Stimulated activated naive CD4-positive, alpha-beta T cell (primary cell): Measurements from ENCODE around the gene CA7.
"Not testable (repeated sequence)": the region's sequence is repeated elsewhere in the genome, so short reads cannot be mapped to it uniquely, and the experiment has no call there.

Experiments used
- DNase-seq, 6 experiments: peaks; one replicate each; lab custom pipeline; 2025; lab: John Stamatoyannopoulos, UW

CA7 gene

DNA sequence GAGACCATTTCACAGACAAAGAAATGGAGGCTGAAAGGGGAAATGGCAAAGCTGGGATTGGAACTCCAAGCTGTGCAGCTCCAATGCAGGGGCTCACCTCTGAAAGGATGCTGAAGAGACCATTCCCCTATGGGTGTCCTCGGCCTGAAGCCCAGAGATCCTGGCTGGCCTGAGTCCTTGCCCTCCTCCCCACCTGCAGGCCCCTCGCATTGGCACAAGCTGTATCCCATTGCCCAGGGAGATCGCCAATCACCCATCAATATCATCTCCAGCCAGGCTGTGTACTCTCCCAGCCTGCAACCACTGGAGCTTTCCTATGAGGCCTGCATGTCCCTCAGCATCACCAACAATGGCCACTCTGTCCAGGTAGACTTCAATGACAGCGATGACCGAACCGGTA is 2.6 kb downstream of the CA7 start:
- DNase-seq, result no peak

- DNase-seq, result no peak
Measured at GRCh38 chr16:66847533-66848067, 3.4 kb downstream of the CA7 start.

GRCh38 chr16:66848172-66848571 is 4.0 kb downstream of the CA7 start:
- DNase-seq, result no peak

- no peak for DNase-seq
Measured at GRCh38 chr16:66849021-66849420, 4.8 kb downstream of the CA7 start.

DNA sequence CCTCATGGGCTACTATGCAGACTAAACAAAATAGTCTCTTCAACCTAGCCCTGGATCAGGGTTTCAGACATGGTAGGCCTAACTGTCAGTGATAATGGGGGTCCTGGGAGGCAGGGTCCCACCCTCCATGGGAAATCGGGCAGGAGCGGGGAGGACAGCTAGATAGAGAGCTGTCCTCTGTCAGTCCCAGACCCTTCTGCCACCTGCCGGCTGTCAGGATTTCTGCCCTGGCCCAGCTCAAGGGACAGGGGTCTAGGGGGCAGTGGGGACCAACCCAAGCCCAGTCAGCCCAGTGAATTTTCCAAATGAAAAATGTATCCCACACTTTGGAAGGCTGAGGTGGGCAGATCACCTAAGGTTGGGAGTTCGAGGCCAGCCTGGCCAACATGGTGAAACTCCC is 5.3 kb downstream of the CA7 start:
- DNase-seq, result no peak

GRCh38 chr16:66850115-66850815 is 6.1 kb downstream of the CA7 start:
- no peak for DNase-seq

- DNase-seq, result no peak
Measured at GRCh38 chr16:66851166-66851964, 7.2 kb downstream of the CA7 start.

GRCh38 chr16:66853261-66854139 is 9.3 kb downstream of the CA7 start:
- no peak for DNase-seq

- DNase-seq, result no peak
Measured at GRCh38 chr16:66856184-66856730, 12.0 kb downstream of the CA7 start.

- no peak for DNase-seq
Measured at GRCh38 chr16:66856801-66857200, 12.6 kb downstream of the CA7 start.

- DNase-seq, result no peak
Measured at GRCh38 chr16:66857437-66857836, 13.2 kb downstream of the CA7 start.

- DNase-seq, result no peak
Measured at GRCh38 chr16:66858740-66859396, 14.7 kb downstream of the CA7 start.

- no peak for DNase-seq
Measured at GRCh38 chr16:66859397-66860068, 15.3 kb downstream of the CA7 start.

GRCh38 chr16:66862023-66862520 is 17.9 kb downstream of the CA7 start:
- no peak for DNase-seq

DNA sequence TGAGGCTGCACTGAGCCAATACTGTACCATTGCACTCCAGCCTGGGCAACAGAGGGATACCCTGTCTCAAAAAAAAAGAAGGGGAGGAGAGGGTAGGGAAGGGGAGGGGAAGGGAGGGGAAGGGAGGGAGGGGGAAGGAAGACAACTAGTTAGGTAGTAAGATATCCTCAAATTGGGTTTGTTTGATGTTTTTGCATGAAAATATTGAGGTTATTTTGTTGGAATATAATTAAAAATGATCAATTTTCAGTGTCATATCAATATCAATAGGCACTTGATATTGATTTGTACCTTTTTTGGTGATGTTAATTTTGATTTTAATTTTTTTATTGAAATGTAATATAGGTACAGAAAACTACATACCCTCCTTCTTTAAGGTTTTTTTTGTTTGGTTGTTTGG is 19.5 kb downstream of the CA7 start:
- no peak for DNase-seq

GRCh38 chr16:66869424-66869823 is 25.2 kb downstream of the CA7 start:
- DNase-seq, result no peak

DNA sequence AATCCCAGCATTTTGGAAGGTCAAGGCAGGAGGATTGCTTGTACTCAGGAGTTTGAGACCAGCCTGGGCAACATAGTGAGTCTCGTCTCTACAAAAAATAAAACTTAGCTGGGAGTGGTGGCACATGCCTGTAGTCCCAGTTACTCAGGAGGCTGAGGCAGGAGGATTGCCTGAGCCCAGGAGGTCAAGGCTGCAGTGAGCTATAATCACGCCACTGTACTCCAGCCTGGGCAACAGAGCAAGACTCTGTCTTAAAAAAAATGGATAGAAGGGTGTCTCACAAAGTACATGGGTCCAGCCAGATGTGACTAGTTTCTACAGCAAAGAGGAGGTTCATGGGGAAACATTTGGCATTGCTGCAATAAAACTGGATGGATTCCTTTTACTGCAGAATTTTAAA is 27.1 kb downstream of the CA7 start:
- DNase-seq, result not testable (repeated sequence)

DNA sequence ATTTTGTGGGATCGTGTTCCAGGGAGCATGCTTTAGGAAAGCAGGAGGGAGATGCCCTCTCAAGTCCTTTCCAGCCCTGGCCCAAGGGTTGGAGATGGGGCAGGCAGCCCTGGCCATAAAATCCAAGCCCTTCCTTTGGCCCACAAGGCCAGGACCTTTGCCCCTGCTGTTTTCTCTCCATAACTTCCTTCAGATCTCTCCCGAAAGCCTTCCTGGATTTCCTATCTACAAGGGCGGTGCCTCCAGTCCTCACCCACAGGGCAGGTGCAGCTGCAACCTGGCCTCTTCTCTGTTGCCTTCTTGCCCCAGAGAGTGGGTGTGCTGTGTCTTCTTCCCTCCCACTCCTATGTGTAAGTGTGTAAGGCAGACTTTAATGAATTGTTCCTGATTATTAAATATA is 27.6 kb downstream of the CA7 start:
- DNase-seq, result no peak

DNA sequence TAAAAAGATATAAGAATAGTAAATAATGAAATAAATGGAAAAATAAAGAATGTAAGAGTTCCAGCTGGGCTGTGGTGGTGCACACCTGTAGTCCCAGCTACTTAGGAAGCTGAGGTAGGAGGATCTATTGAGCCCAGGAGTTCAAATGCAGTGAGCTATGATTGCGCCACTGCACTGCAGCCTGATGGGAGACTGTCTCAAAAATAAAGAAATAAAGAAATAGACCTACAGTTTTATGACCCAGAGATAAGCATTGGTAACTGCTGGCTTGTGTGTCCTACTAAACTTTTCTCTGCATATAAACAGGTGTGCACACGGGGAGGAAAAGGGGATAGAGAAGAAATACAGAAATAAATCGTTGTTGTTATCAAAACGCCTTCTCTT is 28.3 kb downstream of the CA7 start:
- DNase-seq, result no peak

- peak; percentile 52 to 81 (median 74) for DNase-seq
Measured at GRCh38 chr16:66872943-66873684, 28.9 kb downstream of the CA7 start.
